Endothelial cell (in vitro differentiated cells): ENCODE data around the gene FARP1. TPM values are rescaled to one million over a fixed set of nuclear protein-coding genes. Genes with fewer than 3 reads are reported as not detected.

Source experiments
- DNase-seq: peaks from one replicate; pipeline ENCODE4 v3.0.0; 2021; ENCODE audit warnings: low spot score
- H3K27ac Mint-ChIP-seq: one replicate; pipeline ENCODE4 v1.8.0; 2021; ENCODE audit warnings: mixed read lengths, inconsistent platforms; ENCODE audit not compliant: unreplicated experiment
- H3K27me3 Mint-ChIP-seq: one replicate; pipeline ENCODE4 v1.8.0; 2021; ENCODE audit warnings: mild to moderate bottlenecking, moderate library complexity, mixed read lengths, inconsistent platforms; ENCODE audit not compliant: unreplicated experiment
- H3K36me3 Mint-ChIP-seq: one replicate; pipeline ENCODE4 v1.8.0; 2021; ENCODE audit warnings: mild to moderate bottlenecking, low read depth, mixed read lengths, inconsistent platforms; ENCODE audit not compliant: unreplicated experiment
- H3K4me1 Mint-ChIP-seq: one replicate; pipeline ENCODE4 v1.8.0; 2021; ENCODE audit warnings: mild to moderate bottlenecking, mixed read lengths, inconsistent platforms; ENCODE audit not compliant: unreplicated experiment
- H3K4me3 Mint-ChIP-seq: one replicate; pipeline ENCODE4 v1.8.0; 2021; ENCODE audit warnings: mild to moderate bottlenecking, mixed read lengths, inconsistent platforms; ENCODE audit not compliant: unreplicated experiment
- H3K9me3 Mint-ChIP-seq: one replicate; pipeline ENCODE4 v1.8.0; 2021; ENCODE audit warnings: mixed read lengths, inconsistent platforms; ENCODE audit not compliant: unreplicated experiment
- CTCF ChIP-seq: fragments of 200-600 bp; sonication (generic); IDR thresholded peaks from one replicate; pipeline ENCODE4 v1.5.0; 2021; ENCODE audit warnings: antibody characterized with exemption; ENCODE audit not compliant: unreplicated experiment
- total RNA-seq: library from RNA; stranded (reverse); fragmentation: NEBNext Ultra II Directional; extraction: Animal tissue kit (Norgen Biotek cat#: 25700); gene quantifications from one replicate; pipeline ENCODE4 v1.2.1, GENCODE V29; 2021; ENCODE audit not compliant: unreplicated experiment

The FARP1 gene
- total RNA-seq, 1 donor from 2014 or later = 167 TPM

- no peak overlapping the region for H3K27ac Mint-ChIP-seq
- no peak overlapping the region for H3K4me3 Mint-ChIP-seq
- peaks cover 5% of the 10 kb centered on the region for H3K27me3 Mint-ChIP-seq
- no peak for TF ChIP-seq CTCF
- peaks cover 33% of the 10 kb centered on the region for H3K36me3 Mint-ChIP-seq
- H3K9me3 Mint-ChIP-seq = peaks cover 4% of the 10 kb centered on the region
- DNase-seq = no peak
- peaks cover 4% of the 10 kb centered on the region for H3K4me1 Mint-ChIP-seq
Observed at GRCh38 chr13:98206946-98207345, 64.1 kb downstream of the FARP1 start.

- DNase-seq = no peak
- TF ChIP-seq CTCF = no peak
- Mint-ChIP-seq H3K4me1 (peaks cover 4% of the 10 kb centered on the region), H3K4me3 (no peak overlapping the region), H3K27me3 (peaks cover 5% of the 10 kb centered on the region), H3K27ac (no peak overlapping the region), H3K9me3 (peaks cover 4% of the 10 kb centered on the region), H3K36me3 (peaks cover 36% of the 10 kb centered on the region)
Observed at GRCh38 chr13:98207416-98207815, 64.5 kb downstream of the FARP1 start.

- TF ChIP-seq CTCF = no peak
- no peak overlapping the region for H3K4me3 Mint-ChIP-seq
- peaks cover 5% of the 10 kb centered on the region for H3K4me1 Mint-ChIP-seq
- H3K36me3 Mint-ChIP-seq = peaks cover 35% of the 10 kb centered on the region
- H3K9me3 Mint-ChIP-seq = peaks cover 4% of the 10 kb centered on the region
- H3K27me3 Mint-ChIP-seq = peaks cover 5% of the 10 kb centered on the region
- H3K27ac Mint-ChIP-seq = peak overlapping the region; percentile 46
- DNase-seq = no peak
Observed at GRCh38 chr13:98208606-98209005, 65.7 kb downstream of the FARP1 start.

DNA sequence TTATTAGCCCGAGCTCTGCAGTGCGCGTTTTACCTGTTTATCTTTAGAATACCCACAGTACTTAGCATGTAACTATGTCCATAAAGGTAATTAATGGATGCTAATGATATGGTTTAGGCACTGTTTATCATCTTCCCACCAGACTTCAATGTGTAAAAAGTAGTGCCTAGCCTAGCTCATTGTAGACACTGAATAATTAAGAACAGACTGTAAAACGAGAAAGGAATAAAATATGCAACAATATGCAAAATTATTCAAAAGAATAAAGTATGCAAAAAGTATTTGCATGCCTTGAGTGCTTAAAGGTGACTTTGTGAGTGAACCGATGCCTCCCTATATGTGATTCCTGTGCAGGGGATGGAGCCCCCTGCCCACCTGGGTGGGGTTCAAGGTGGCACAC, 69.9 kb downstream of the FARP1 start:
- no peak overlapping the region for H3K4me3 Mint-ChIP-seq
- peaks cover 6% of the 10 kb centered on the region for H3K27me3 Mint-ChIP-seq
- H3K36me3 Mint-ChIP-seq = peaks cover 22% of the 10 kb centered on the region
- DNase-seq = no peak
- H3K4me1 Mint-ChIP-seq = peaks cover 18% of the 10 kb centered on the region
- H3K27ac Mint-ChIP-seq = no peak overlapping the region
- TF ChIP-seq CTCF = no peak
- peaks cover 4% of the 10 kb centered on the region for H3K9me3 Mint-ChIP-seq

- no peak for TF ChIP-seq CTCF
- Mint-ChIP-seq H3K4me1 (peaks cover 18% of the 10 kb centered on the region), H3K27ac (no peak overlapping the region), H3K36me3 (peaks cover 22% of the 10 kb centered on the region), H3K27me3 (peaks cover 6% of the 10 kb centered on the region), H3K9me3 (peaks cover 4% of the 10 kb centered on the region), H3K4me3 (peak overlapping the region; percentile 69)
- no peak for DNase-seq
Observed at GRCh38 chr13:98213354-98213753, 70.5 kb downstream of the FARP1 start.
